GM12878 (cell line): ENCODE measurements around the gene CDO1. TPM values are rescaled to one million over a fixed set of nuclear protein-coding genes. Genes with fewer than 3 reads are reported as not detected.

Source experiments
- MXI1 ChIP-seq: fragments of 150-350 bp; IDR thresholded peaks from 2 replicates; pipeline ENCODE4 v1.6.1; 2011; ENCODE audit warnings: low read depth, mild to moderate bottlenecking, inconsistent platforms, low read length, improper control_type of control experiment
- POLR2AphosphoS5 ChIP-seq: IDR thresholded peaks from 2 replicates; pipeline ENCODE4 v1.6.1; 2011; ENCODE audit warnings: mild to moderate bottlenecking, low read length, inconsistent platforms
- RB1 ChIP-seq: fragments of 450-650 bp; formaldehyde crosslinking; IDR thresholded peaks from 2 replicates; pipeline ENCODE4 v1.6.1; 2017; ENCODE audit warnings: mild to moderate bottlenecking, borderline replicate concordance
- SP1 ChIP-seq: IDR thresholded peaks from one replicate; pipeline ENCODE4 v1.6.1; 2011; ENCODE audit warnings: low read depth, low read length
- SREBF1 ChIP-seq: IDR thresholded peaks from 2 replicates; pipeline ENCODE4 v1.6.1; 2012; ENCODE audit warnings: mild to moderate bottlenecking, low read length
- TBL1XR1 ChIP-seq: IDR thresholded peaks from 2 replicates; pipeline ENCODE4 v1.6.1; 2012; ENCODE audit warnings: low read depth, low read length, improper control_type of control experiment
- YBX1 ChIP-seq: fragments of 450-650 bp; IDR thresholded peaks from 2 replicates; pipeline ENCODE4 v1.6.1; 2016; ENCODE audit warnings: antibody characterized with exemption
- polyA plus RNA-seq, 11 experiments: library from polyadenylated mRNA; depleted of rRNA in 4 of 11; unstranded in 6 of 11; stranded (reverse) in 5 of 11; fragments of >200 nt; fragmentation: Nextera tagmentation in 4 of 11; fragmentation: Illumina TruSeq in 1 of 11; extraction: Ambion mirVana in 4 of 11; extraction: Trizol in 1 of 11; gene quantifications; 1 replicate in 1 of 11; 2 replicates in 10 of 11; pipeline versions ENCODE4 v1.2.1 to v1.2.3, GENCODE V29; 2011 to 2016; ENCODE audit warnings: inconsistent platforms in 2 of 11, missing spikeins in 2 of 11, low read depth in 1 of 11
- total RNA-seq, 4 experiments: library from RNA; depleted of rRNA in 3 of 4; stranded (reverse); fragments of >200 nt in 3 of 4; fragmentation: Illumina TruSeq in 1 of 4; extraction: Trizol in 1 of 4; gene quantifications; 2 replicates each; pipeline versions ENCODE4 v1.2.1 to v1.2.3, GENCODE V29; 2013 to 2021
- TF ChIP-seq, protein P1 (sequence below): fragments of 450-650 bp; conservative IDR thresholded peaks from 2 replicates; pipeline ENCODE4 v1.6.1; 2017; ENCODE audit warnings: mild to moderate bottlenecking, moderate library complexity
- TF ChIP-seq, protein P2 (sequence below): fragments of 450-650 bp; formaldehyde crosslinking; IDR thresholded peaks from 2 replicates; pipeline ENCODE4 v1.5.0; 2022; ENCODE audit warnings: mild to moderate bottlenecking, missing genetic modification characterization
- TF ChIP-seq, protein P3 (sequence below): fragments of 150-350 bp; IDR thresholded peaks from 2 replicates; pipeline ENCODE4 v1.6.1; 2014; ENCODE audit warnings: mild to moderate bottlenecking, low read depth, low read length

The CDO1 gene
- total and polyA plus RNA-seq, 10 of the 15 experiments (the other 5 are each of a cell fraction or from before 2014, with no cell fraction given) = 0.05 TPM; not detected in 9

DNA sequence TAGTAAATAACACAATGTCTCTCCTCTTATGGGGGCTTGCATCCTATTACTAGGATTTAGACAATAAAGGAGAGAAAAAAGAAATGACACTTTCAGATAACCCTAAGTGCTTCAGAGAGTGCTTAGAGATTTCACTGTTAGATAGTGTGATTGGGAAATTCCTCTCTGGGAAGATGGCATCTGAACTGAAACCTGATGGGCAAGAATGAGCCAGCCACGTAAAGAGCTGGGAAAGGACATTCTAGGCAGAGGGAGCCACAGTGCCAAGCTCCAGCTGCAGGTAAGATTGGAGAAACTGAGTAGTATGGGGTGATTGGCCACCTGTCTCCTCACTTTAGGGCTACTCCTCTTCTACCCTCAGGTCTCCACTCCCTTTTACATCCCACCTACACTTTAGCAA is 14.5 kb downstream of the CDO1 start (continued):
- TF ChIP-seq, protein P1, sequence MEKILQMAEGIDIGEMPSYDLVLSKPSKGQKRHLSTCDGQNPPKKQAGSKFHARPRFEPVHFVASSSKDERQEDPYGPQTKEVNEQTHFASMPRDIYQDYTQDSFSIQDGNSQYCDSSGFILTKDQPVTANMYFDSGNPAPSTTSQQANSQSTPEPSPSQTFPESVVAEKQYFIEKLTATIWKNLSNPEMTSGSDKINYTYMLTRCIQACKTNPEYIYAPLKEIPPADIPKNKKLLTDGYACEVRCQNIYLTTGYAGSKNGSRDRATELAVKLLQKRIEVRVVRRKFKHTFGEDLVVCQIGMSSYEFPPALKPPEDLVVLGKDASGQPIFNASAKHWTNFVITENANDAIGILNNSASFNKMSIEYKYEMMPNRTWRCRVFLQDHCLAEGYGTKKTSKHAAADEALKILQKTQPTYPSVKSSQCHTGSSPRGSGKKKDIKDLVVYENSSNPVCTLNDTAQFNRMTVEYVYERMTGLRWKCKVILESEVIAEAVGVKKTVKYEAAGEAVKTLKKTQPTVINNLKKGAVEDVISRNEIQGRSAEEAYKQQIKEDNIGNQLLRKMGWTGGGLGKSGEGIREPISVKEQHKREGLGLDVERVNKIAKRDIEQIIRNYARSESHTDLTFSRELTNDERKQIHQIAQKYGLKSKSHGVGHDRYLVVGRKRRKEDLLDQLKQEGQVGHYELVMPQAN = no peak
- TF ChIP-seq TBL1XR1 (no peak), SP1 (no peak), MXI1 (no peak), POLR2AphosphoS5 (no peak), RB1 (no peak), SREBF1 (no peak), YBX1 (no peak)
- TF ChIP-seq, protein P2, sequence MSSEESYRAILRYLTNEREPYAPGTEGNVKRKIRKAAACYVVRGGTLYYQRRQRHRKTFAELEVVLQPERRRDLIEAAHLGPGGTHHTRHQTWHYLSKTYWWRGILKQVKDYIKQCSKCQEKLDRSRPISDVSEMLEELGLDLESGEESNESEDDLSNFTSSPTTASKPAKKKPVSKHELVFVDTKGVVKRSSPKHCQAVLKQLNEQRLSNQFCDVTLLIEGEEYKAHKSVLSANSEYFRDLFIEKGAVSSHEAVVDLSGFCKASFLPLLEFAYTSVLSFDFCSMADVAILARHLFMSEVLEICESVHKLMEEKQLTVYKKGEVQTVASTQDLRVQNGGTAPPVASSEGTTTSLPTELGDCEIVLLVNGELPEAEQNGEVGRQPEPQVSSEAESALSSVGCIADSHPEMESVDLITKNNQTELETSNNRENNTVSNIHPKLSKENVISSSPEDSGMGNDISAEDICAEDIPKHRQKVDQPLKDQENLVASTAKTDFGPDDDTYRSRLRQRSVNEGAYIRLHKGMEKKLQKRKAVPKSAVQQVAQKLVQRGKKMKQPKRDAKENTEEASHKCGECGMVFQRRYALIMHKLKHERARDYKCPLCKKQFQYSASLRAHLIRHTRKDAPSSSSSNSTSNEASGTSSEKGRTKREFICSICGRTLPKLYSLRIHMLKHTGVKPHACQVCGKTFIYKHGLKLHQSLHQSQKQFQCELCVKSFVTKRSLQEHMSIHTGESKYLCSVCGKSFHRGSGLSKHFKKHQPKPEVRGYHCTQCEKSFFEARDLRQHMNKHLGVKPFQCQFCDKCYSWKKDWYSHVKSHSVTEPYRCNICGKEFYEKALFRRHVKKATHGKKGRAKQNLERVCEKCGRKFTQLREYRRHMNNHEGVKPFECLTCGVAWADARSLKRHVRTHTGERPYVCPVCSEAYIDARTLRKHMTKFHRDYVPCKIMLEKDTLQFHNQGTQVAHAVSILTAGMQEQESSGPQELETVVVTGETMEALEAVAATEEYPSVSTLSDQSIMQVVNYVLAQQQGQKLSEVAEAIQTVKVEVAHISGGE = no peak
- TF ChIP-seq, protein P3, sequence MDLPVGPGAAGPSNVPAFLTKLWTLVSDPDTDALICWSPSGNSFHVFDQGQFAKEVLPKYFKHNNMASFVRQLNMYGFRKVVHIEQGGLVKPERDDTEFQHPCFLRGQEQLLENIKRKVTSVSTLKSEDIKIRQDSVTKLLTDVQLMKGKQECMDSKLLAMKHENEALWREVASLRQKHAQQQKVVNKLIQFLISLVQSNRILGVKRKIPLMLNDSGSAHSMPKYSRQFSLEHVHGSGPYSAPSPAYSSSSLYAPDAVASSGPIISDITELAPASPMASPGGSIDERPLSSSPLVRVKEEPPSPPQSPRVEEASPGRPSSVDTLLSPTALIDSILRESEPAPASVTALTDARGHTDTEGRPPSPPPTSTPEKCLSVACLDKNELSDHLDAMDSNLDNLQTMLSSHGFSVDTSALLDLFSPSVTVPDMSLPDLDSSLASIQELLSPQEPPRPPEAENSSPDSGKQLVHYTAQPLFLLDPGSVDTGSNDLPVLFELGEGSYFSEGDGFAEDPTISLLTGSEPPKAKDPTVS = no peak
